IMR-90 (cell line): ENCODE data around the gene SEMA5A. TPM values are rescaled to one million over a fixed set of nuclear protein-coding genes. Genes with fewer than 3 reads are reported as not detected.

Experiments
- ATAC-seq: fragments of 200-7000 bp; cut with Tn5 transposase; 2 replicates; pipeline ENCODE4 v1.9.1; 2020; ENCODE audit warnings: low read depth, mild to moderate bottlenecking, moderate library complexity
- BruUV-seq: library from RNA; stranded (reverse); fragments of 400-500 nt; replicated peaks from 2 replicates; lab custom pipeline; 2021; lab: Mats Ljungman, UMichigan
- CTCF ChIA-PET: fragments of 300-600 bp; formaldehyde crosslinking; extraction: SDS; loops from one replicate; lab custom pipeline; 2021; ENCODE audit warnings: antibody characterized with exemption; lab: Yijun Ruan, JAX
- POLR2A ChIA-PET: fragments of 300-600 bp; sonication (Branson Sonifier 250); formaldehyde crosslinking; loops from one replicate; lab custom pipeline; 2022; ENCODE audit warnings: antibody characterized with exemption; ENCODE audit not compliant: unreplicated experiment; lab: Charles Lee
- DNase-seq: peaks from one replicate; pipeline ENCODE4 v3.0.0; 2013
- H2AFZ ChIP-seq: replicated peaks from 2 replicates; pipeline ENCODE3; 2013; ENCODE audit warnings: low read length, mild to moderate bottlenecking; ENCODE audit not compliant: poor library complexity
- H2AK5ac ChIP-seq: 2 replicates; pipeline ENCODE4 v1.6.1; 2013; ENCODE audit warnings: low read depth, low read length, inconsistent platforms
- H2AK9ac ChIP-seq: replicated peaks from 2 replicates; pipeline ENCODE3; 2013; ENCODE audit warnings: mild to moderate bottlenecking, low read depth, low read length, moderate library complexity; ENCODE audit not compliant: poor library complexity
- H2BK120ac ChIP-seq: 2 replicates; pipeline ENCODE4 v1.6.1; 2013; ENCODE audit warnings: low read depth, low read length, inconsistent platforms
- H2BK15ac ChIP-seq: 3 replicates; pipeline ENCODE4 v1.6.1; 2013; ENCODE audit warnings: low read depth, low read length, inconsistent platforms
- H2BK20ac ChIP-seq: 2 replicates; pipeline ENCODE4 v1.6.1; 2013; ENCODE audit warnings: low read depth, mild to moderate bottlenecking, inconsistent platforms, low read length, moderate library complexity
- H2BK5ac ChIP-seq: 2 replicates; pipeline ENCODE4 v1.6.1; 2013; ENCODE audit warnings: mild to moderate bottlenecking, low read depth, low read length, inconsistent platforms; ENCODE audit not compliant: poor library complexity, severe bottlenecking
- H3K14ac ChIP-seq: replicated peaks from 2 replicates; pipeline ENCODE4 v1.6.1; 2013; ENCODE audit warnings: low read depth, low read length, inconsistent platforms
- H3K18ac ChIP-seq: 2 replicates; pipeline ENCODE4 v1.6.1; 2013; ENCODE audit warnings: low read depth, low read length, control low read depth
- H3K23ac ChIP-seq: 2 replicates; pipeline ENCODE4 v1.6.1; 2013; ENCODE audit warnings: low read depth, low read length, inconsistent platforms
- H3K27ac ChIP-seq: 2 replicates; pipeline ENCODE4 v1.5.1; 2013; ENCODE audit warnings: mild to moderate bottlenecking, control low read depth, low read length; ENCODE audit not compliant: insufficient read depth
- H3K27me3 ChIP-seq: 2 replicates; pipeline ENCODE4 v1.6.1; 2013; ENCODE audit warnings: low read length; ENCODE audit not compliant: control insufficient read depth, insufficient read depth
- H3K36me3 ChIP-seq: 2 replicates; pipeline ENCODE4 v1.6.1; 2013; ENCODE audit warnings: low read length, mixed read lengths; ENCODE audit not compliant: control insufficient read depth, insufficient read depth
- H3K4ac ChIP-seq: 2 replicates; pipeline ENCODE4 v1.6.1; 2013; ENCODE audit warnings: low read depth, low read length, inconsistent platforms
- H3K4me1 ChIP-seq: 2 replicates; pipeline ENCODE4 v1.6.1; 2013; ENCODE audit warnings: low read length, mixed read lengths; ENCODE audit not compliant: control insufficient read depth, insufficient read depth
- H3K4me2 ChIP-seq: 2 replicates; pipeline ENCODE4 v1.6.1; 2013; ENCODE audit warnings: low read depth, mild to moderate bottlenecking, control low read depth, low read length, moderate library complexity
- H3K4me3 ChIP-seq: 2 replicates; pipeline ENCODE4 v1.5.1; 2013; ENCODE audit warnings: low read depth, mild to moderate bottlenecking, control low read depth, low read length, moderate library complexity; ENCODE audit not compliant: insufficient read depth
- H3K56ac ChIP-seq: 2 replicates; pipeline ENCODE4 v1.6.1; 2013; ENCODE audit warnings: low read length, inconsistent platforms; ENCODE audit not compliant: insufficient read depth; ENCODE audit errors: extremely low read depth
- H3K79me1 ChIP-seq, 2 experiments: 2 replicates each; pipeline ENCODE4 v1.6.1; 2013; ENCODE audit warnings: low read length in 2 of 2, inconsistent platforms in 1 of 2, low read depth in 1 of 2
- H3K9ac ChIP-seq: 2 replicates; pipeline ENCODE4 v1.6.1; 2013; ENCODE audit warnings: low read depth, low read length, control low read depth
- H3K9me1 ChIP-seq: 2 replicates; pipeline ENCODE4 v1.6.1; 2013; ENCODE audit warnings: low read length, inconsistent platforms; ENCODE audit not compliant: insufficient read depth
- H3K9me3 ChIP-seq: 2 replicates; pipeline ENCODE4 v1.6.1; 2013; ENCODE audit warnings: low read length; ENCODE audit not compliant: control insufficient read depth, insufficient read depth
- H4K20me1 ChIP-seq: 2 replicates; pipeline ENCODE4 v1.6.1; 2013; ENCODE audit warnings: low read length, inconsistent platforms; ENCODE audit not compliant: insufficient read depth
- H4K5ac ChIP-seq: 2 replicates; pipeline ENCODE4 v1.6.1; 2013; ENCODE audit warnings: mild to moderate bottlenecking, low read depth, low read length, control low read depth
- H4K8ac ChIP-seq, 2 experiments: 2 replicates each; pipeline ENCODE4 v1.6.1; 2013; ENCODE audit warnings: low read depth in 2 of 2, low read length in 2 of 2, control low read depth in 1 of 2, inconsistent platforms in 1 of 2
- H4K91ac ChIP-seq: 2 replicates; pipeline ENCODE4 v1.6.1; 2013; ENCODE audit warnings: low read depth, low read length, inconsistent platforms; ENCODE audit not compliant: insufficient read depth
- BHLHE40 ChIP-seq: fragments of 150-350 bp; IDR thresholded peaks from 2 replicates; pipeline ENCODE4 v1.6.1; 2016; ENCODE audit warnings: mild to moderate bottlenecking, low read depth, low read length
- CEBPB ChIP-seq: IDR thresholded peaks from 2 replicates; pipeline ENCODE4 v1.6.1; 2012; ENCODE audit warnings: low read depth, low read length, improper control_type of control experiment
- CTCF ChIP-seq: conservative IDR thresholded peaks from 2 replicates; pipeline ENCODE4 v1.5.1; 2012; ENCODE audit warnings: mild to moderate bottlenecking, low read depth, low read length, improper control_type of control experiment
- ELK1 ChIP-seq: fragments of 150-350 bp; IDR thresholded peaks from 2 replicates; pipeline ENCODE4 v1.6.1; 2016; ENCODE audit warnings: low read depth, mild to moderate bottlenecking, low read length, moderate library complexity, borderline replicate concordance
- MAFK ChIP-seq: IDR thresholded peaks from 2 replicates; pipeline ENCODE4 v1.6.1; 2012; ENCODE audit warnings: low read depth, low read length, improper control_type of control experiment
- MAZ ChIP-seq: IDR thresholded peaks from 2 replicates; pipeline ENCODE4 v1.6.1; 2012; ENCODE audit warnings: low read depth, mild to moderate bottlenecking, low read length, improper control_type of control experiment, moderate library complexity, borderline replicate concordance
- NFE2L2 ChIP-seq: fragments of 150-350 bp; IDR thresholded peaks from 2 replicates; pipeline ENCODE4 v1.6.1; 2016; ENCODE audit warnings: low read depth, mild to moderate bottlenecking, low read length
- RAD21 ChIP-seq: IDR thresholded peaks from 2 replicates; pipeline ENCODE4 v1.6.1; 2012; ENCODE audit warnings: low read length, improper control_type of control experiment
- SMC3 ChIP-seq: fragments of 150-350 bp; IDR thresholded peaks from 2 replicates; pipeline ENCODE4 v1.6.1; 2016; ENCODE audit warnings: low read depth, mild to moderate bottlenecking, antibody characterized with exemption, low read length, moderate library complexity
- WGBS, 2 experiments: methylation state at CpG; one replicate each; pipeline versions ENCODE4 v1.1.5 to v1.1.7; 2013; ENCODE audit warnings: missing lambda C conversion rate in 2 of 2; ENCODE audit not compliant: insufficient read length in 1 of 2; ENCODE audit errors: extremely low coverage in 2 of 2; 5-methylcytosine and 5-hydroxymethylcytosine counted together
- dilution Hi-C: fragments of 300-500 bp; cut with HindIII; formaldehyde crosslinking; loops from one replicate; pipeline ENCODE4 v1.14.3; 2018; ENCODE audit warnings: low sequenced_read_pairs; ENCODE audit not compliant: unreplicated experiment
- in situ Hi-C: fragments of 300-500 bp; cut with MboI; formaldehyde crosslinking; loops from 3 replicates; pipeline ENCODE4 v1.14.3; 2019; ENCODE audit warnings: low sequenced_read_pairs, inconsistent platforms, mixed read lengths
- intact Hi-C: fragments of 100-400 bp; cut with micrococcal nuclease; formaldehyde crosslinking; loops from 2 replicates; pipeline ENCODE4 v1.10.0; 2022
- polyA plus RNA-seq, 3 experiments: library from polyadenylated mRNA; depleted of rRNA; stranded (reverse); fragments of >200 nt; gene quantifications; 2 replicates each; pipeline ENCODE4 v1.2.3, GENCODE V29; 2012; ENCODE audit warnings: low replicate concordance in 1 of 3
- total RNA-seq: library from RNA; depleted of rRNA; stranded (reverse); fragments of >200 nt; gene quantifications from 2 replicates; pipeline ENCODE4 v1.2.3, GENCODE V29; 2012
- TF ChIP-seq, protein P1 (sequence below): fragments of 150-350 bp; IDR thresholded peaks from 2 replicates; pipeline ENCODE4 v1.6.1; 2017; ENCODE audit warnings: mild to moderate bottlenecking, antibody characterized with exemption, low read length, low read depth

The SEMA5A gene
- total and polyA plus RNA-seq, 2 of the 4 experiments (the other 2 are of a cell fraction), result 8.2 to 9.9 TPM

DNA sequence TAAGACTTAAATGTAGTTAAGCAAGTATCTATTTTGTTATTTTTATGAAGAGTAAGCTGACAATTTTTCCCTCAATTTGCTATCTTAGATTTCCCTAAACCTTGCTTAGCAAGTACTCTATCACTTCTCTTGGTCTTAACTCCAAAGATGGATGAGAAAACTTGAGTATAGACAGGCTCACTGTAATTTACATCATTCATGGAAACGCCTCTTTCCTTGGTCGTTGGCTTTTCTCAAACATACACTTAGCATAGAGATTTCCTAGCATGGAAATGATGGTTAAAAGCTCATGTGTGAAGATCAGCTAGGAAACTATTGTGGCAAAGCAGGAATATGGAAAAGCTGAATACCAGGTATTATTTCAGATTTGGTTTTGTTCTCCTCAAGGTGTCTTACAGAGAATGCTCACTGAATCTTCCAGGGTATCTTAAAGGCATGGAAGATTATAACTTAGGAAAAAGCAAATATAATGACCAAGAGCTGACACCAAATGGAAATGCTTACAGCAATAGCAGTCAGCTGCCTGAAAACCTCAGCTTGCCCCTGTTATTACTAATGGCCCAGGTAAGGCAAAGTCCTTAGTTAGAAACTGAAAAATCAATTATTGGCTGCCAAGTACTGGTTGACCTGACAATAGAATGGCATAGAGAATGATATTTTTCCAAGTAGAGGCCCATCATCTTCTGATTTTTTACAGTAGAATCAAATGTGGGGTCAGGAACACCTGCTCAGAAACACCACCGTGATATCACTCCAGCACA is 84.8 kb downstream of the SEMA5A start:
- no peak overlapping the region for H3K9ac ChIP-seq
- TF ChIP-seq ELK1, result no peak
- TF ChIP-seq CTCF, result no peak
- TF ChIP-seq, protein P1, sequence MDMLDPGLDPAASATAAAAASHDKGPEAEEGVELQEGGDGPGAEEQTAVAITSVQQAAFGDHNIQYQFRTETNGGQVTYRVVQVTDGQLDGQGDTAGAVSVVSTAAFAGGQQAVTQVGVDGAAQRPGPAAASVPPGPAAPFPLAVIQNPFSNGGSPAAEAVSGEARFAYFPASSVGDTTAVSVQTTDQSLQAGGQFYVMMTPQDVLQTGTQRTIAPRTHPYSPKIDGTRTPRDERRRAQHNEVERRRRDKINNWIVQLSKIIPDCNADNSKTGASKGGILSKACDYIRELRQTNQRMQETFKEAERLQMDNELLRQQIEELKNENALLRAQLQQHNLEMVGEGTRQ, result no peak
- no peak for TF ChIP-seq NFE2L2
- TF ChIP-seq BHLHE40, result no peak
- no peak for TF ChIP-seq MAFK
- TF ChIP-seq CEBPB, result no peak
- TF ChIP-seq SMC3, result no peak
- TF ChIP-seq MAZ, result no peak
- TF ChIP-seq RAD21, result no peak
- CTCF ChIA-PET, result no interaction called here
- intact Hi-C loops (no loop called here), dilution Hi-C loops (no loop called here), in situ Hi-C loops (no loop called here)
- H2BK5ac ChIP-seq, result no peak overlapping the region
- WGBS, 2 experiments, result no CpG with 5 or more reads among the region's 3 CpGs
- peaks cover 2% of the 10 kb centered on the region for H3K4me1 ChIP-seq
- H3K4ac ChIP-seq, result no peak overlapping the region
- DNase-seq (no peak), ATAC-seq (no peak)
- no TSS peak for BruUV-seq
- no peak overlapping the region for H3K14ac ChIP-seq
- H3K79me1 ChIP-seq, result peaks cover 4 to 26% of the 10 kb centered on the region in 2 experiments; a peak in 3 of 4 replicates
- POLR2A ChIA-PET, result no interaction called here
- no peak overlapping the region for H2BK20ac ChIP-seq
- no peak overlapping the region for H4K91ac ChIP-seq
- H3K4me3 ChIP-seq, result no peak overlapping the region
- H3K9me1 ChIP-seq, result no peaks in the 10 kb centered on the region; the same call in 1 of the 2 replicates
- H2AFZ ChIP-seq, result no peak overlapping the region
- H2BK15ac ChIP-seq, result no peak overlapping the region
- H3K23ac ChIP-seq, result no peak overlapping the region
- peaks cover 4% of the 10 kb centered on the region for H3K9me3 ChIP-seq
- H2AK9ac ChIP-seq, result no peak overlapping the region
- no peak overlapping the region for H2BK120ac ChIP-seq
- no peak overlapping the region for H3K4me2 ChIP-seq
- H4K5ac ChIP-seq, result no peak overlapping the region
- no peaks in the 10 kb centered on the region for H3K36me3 ChIP-seq
- no peak overlapping the region for H3K18ac ChIP-seq
- no peaks in the 10 kb centered on the region for H3K27me3 ChIP-seq
- H3K56ac ChIP-seq, result no peak overlapping the region
- H4K20me1 ChIP-seq, result peaks cover 20% of the 10 kb centered on the region; the same call in 1 of the 2 replicates
- no peak overlapping the region for H4K8ac ChIP-seq
- H2AK5ac ChIP-seq, result no peak overlapping the region
- H3K27ac ChIP-seq, result no peak overlapping the region
